SK-N-SH (cell line): Measurements from ENCODE around the gene RPEL1.
"Not testable (repeated sequence)": the region's sequence is repeated elsewhere in the genome, so short reads cannot be mapped to it uniquely, and the experiment has no call there.

Experiments used
- EP300 ChIP-seq, 2 experiments: IDR thresholded peaks; 2 replicates each; pipeline versions ENCODE4 v1.4.0 to v1.6.1; 2012; ENCODE audit warnings: borderline replicate concordance in 1 of 2, low read depth in 1 of 2, low read length in 1 of 2
- FOSL2 ChIP-seq: IDR thresholded peaks from 2 replicates; pipeline ENCODE4 v1.4.0; 2012; ENCODE audit warnings: low read depth, mild to moderate bottlenecking, moderate library complexity, borderline replicate concordance
- FOXJ3 ChIP-seq: sonication (generic); formaldehyde crosslinking; IDR thresholded peaks from 2 replicates; pipeline ENCODE4 v1.5.1; 2020; ENCODE audit warnings: mild to moderate bottlenecking, missing genetic modification reagents
- POLR2AphosphoS5 ChIP-seq: IDR thresholded peaks from 2 replicates; pipeline ENCODE4 v1.6.1; 2012; ENCODE audit warnings: low read depth, low read length
- TF ChIP-seq, protein P1 (sequence below): fragments of 200-600 bp; sonication (generic); IDR thresholded peaks from 2 replicates; pipeline ENCODE4 v1.6.1; 2017; ENCODE audit warnings: antibody characterized with exemption, mild to moderate bottlenecking, moderate library complexity
- TF ChIP-seq, protein P2 (sequence below): fragments of 150-350 bp; IDR thresholded peaks from 2 replicates; pipeline ENCODE4 v1.6.1; 2017; ENCODE audit warnings: antibody characterized with exemption, low read length, low read depth, borderline replicate concordance

DNA sequence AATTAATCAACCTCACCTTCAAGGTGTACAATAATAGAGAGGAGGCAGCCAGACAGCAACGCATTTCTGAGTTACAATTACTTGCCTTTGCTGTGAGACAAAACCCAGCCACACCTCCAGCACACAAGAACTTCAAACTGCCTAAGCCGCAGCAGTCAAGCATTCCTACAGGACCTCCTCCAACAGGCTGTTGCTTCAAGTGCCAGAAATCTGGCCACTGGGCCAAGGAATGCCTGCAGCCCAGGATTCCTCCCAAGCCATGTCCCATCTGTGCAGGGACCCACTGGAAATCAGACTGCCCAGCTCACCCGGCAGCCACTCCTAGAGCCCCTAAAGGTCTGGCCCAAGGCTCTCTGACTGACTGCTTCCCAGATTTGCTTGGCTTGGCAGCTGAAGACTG, 38.0 kb upstream of the RPEL1 start:
- not testable (repeated sequence) for TF ChIP-seq FOXJ3; POLR2AphosphoS5; EP300 (IDR thresholded peaks at IDR 0.05; ENCODE audit: borderline replicate concordance in 1 of 2, low read depth in 1 of 2, low read length in 1 of 2); FOSL2
- TF ChIP-seq, protein P1, sequence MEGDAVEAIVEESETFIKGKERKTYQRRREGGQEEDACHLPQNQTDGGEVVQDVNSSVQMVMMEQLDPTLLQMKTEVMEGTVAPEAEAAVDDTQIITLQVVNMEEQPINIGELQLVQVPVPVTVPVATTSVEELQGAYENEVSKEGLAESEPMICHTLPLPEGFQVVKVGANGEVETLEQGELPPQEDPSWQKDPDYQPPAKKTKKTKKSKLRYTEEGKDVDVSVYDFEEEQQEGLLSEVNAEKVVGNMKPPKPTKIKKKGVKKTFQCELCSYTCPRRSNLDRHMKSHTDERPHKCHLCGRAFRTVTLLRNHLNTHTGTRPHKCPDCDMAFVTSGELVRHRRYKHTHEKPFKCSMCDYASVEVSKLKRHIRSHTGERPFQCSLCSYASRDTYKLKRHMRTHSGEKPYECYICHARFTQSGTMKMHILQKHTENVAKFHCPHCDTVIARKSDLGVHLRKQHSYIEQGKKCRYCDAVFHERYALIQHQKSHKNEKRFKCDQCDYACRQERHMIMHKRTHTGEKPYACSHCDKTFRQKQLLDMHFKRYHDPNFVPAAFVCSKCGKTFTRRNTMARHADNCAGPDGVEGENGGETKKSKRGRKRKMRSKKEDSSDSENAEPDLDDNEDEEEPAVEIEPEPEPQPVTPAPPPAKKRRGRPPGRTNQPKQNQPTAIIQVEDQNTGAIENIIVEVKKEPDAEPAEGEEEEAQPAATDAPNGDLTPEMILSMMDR: not testable (repeated sequence)
- TF ChIP-seq, protein P2, sequence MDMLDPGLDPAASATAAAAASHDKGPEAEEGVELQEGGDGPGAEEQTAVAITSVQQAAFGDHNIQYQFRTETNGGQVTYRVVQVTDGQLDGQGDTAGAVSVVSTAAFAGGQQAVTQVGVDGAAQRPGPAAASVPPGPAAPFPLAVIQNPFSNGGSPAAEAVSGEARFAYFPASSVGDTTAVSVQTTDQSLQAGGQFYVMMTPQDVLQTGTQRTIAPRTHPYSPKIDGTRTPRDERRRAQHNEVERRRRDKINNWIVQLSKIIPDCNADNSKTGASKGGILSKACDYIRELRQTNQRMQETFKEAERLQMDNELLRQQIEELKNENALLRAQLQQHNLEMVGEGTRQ: not testable (repeated sequence)
